Omental fat pad (tissue), 4 donors: ENCODE measurements around the gene UGT1A3. TPM values are rescaled to one million over a fixed set of nuclear protein-coding genes. Genes with fewer than 3 reads are reported as not detected.

Experiments
- ATAC-seq: fragments of 150-250 bp; one replicate; pipeline ENCODE4 v1.9.1; 2016; ENCODE audit warnings: mild to moderate bottlenecking, moderate library complexity; ENCODE audit not compliant: low FRiP score
- DNase-seq: peaks from one replicate; pipeline ENCODE4 v3.0.0-alpha.2; 2019; ENCODE audit warnings: low spot score
- total RNA-seq, 4 donors: library from RNA; depleted of rRNA; stranded (reverse); fragments of >200 nt; gene quantifications; one replicate each; pipeline ENCODE4 v1.1.0, GENCODE V29; 2016
- TF ChIP-seq, protein P1 (sequence below), 3 donors: fragments of 450-650 bp; IDR thresholded peaks; one replicate each; pipeline ENCODE4 v1.5.1; 2016 to 2017; ENCODE audit warnings: antibody characterized with exemption in 3 of 3, mild to moderate bottlenecking in 3 of 3, moderate library complexity in 2 of 3

The UGT1A3 gene
- total RNA-seq, 4 donors from 2014 or later: not detected

GRCh38 chr2:233688341-233688740 is 40.5 kb upstream of the UGT1A3 start:
- TF ChIP-seq, protein P1, sequence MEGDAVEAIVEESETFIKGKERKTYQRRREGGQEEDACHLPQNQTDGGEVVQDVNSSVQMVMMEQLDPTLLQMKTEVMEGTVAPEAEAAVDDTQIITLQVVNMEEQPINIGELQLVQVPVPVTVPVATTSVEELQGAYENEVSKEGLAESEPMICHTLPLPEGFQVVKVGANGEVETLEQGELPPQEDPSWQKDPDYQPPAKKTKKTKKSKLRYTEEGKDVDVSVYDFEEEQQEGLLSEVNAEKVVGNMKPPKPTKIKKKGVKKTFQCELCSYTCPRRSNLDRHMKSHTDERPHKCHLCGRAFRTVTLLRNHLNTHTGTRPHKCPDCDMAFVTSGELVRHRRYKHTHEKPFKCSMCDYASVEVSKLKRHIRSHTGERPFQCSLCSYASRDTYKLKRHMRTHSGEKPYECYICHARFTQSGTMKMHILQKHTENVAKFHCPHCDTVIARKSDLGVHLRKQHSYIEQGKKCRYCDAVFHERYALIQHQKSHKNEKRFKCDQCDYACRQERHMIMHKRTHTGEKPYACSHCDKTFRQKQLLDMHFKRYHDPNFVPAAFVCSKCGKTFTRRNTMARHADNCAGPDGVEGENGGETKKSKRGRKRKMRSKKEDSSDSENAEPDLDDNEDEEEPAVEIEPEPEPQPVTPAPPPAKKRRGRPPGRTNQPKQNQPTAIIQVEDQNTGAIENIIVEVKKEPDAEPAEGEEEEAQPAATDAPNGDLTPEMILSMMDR (IDR thresholded peaks at IDR 0.05): no peak
- ATAC-seq (no peak), DNase-seq (no peak)

- TF ChIP-seq, protein P1 (IDR thresholded peaks at IDR 0.05): no peak
- ATAC-seq (no peak), DNase-seq (no peak)
These were observed 39.8 kb upstream of the UGT1A3 start for GRCh38 chr2:233689031-233689430.

DNA sequence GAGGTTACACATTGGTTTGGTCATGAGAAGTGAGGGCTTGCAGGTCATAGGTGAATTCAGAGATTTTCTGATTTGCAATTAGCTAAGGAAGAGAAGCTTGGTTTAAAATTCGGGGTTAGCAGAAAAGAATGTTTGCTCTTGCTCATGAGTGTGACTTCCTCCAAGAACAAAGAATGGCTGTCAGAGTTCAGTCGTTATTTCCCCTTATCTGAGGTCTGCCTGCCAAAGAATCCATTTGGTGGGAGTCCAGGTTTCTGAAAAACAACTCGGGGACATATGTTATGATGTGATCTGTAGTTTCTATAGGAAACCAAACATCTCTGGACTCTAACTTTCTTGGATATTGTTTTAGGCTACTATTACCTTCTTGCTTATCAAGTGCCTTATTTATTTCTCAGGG is 39.3 kb upstream of the UGT1A3 start:
- DNase-seq (no peak), ATAC-seq (no peak)
- TF ChIP-seq, protein P1 (IDR thresholded peaks at IDR 0.05): no peak

- TF ChIP-seq, protein P1 (IDR thresholded peaks at IDR 0.05): no peak
- DNase-seq: no peak
- no peak for ATAC-seq
These were observed 38.4 kb upstream of the UGT1A3 start for GRCh38 chr2:233690444-233690843.

DNA sequence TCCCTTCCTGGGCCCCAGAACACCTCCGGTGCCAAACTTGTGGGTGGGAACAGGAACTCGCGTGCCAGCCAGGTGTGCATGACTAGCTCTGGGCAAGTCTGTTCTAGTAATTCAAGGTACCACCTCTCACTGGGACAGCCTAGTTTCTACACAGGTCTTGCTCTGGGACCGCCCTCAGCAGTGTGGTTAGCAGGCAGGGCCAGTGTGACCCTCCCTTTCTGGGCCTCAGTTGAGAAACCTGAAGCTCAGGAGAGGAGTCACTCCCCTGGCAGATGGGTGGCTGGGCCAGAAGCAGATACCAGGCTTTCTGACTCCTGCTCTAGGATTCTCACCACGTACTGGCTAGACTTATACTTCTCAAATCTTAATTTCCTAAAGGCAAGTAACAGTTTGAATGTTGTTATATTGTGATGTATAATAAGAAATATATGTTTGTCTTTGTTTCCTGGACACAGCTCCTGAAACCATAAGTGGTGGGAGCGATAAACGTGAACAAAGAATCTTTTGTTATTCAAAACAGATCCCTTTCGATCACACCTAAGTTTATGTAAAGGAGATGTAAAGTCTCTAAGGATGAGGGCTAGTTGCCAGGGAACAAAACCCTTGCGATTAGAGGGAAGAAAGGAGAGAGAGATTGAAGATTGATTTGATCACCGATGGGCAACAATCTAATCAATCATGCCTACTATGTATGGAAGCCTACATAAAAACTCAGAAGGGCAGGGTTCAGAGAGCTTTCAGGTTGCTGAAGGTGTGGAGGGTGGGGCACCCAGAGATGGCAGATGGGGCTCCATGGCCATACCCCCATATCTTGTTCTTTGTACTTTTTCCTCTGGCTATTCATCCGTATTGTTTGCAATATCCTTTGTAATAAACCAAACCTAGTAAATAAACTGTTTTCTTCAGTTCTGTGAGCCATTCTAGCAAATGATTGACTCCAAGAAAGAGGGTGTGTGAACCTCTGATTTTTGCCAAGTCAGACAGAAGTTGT is 37.1 kb upstream of the UGT1A3 start:
- DNase-seq: no peak

GRCh38 chr2:233692648-233693047 is 36.2 kb upstream of the UGT1A3 start, which contains the start of gene UGT1A6:
Gene UGT1A6, plus strand, starts transcription at chr2:233692890. Its CDS starts 115 bp downstream, at chr2:233693005.
- TF ChIP-seq, protein P1 (IDR thresholded peaks at IDR 0.05): no peak
- DNase-seq (no peak), ATAC-seq (no peak)

More for the DNA sequence above, 37.1 kb upstream of the UGT1A3 start:
- TF ChIP-seq, protein P1 (IDR thresholded peaks at IDR 0.05): no peak
- no peak for ATAC-seq
